H1 (cell line): ENCODE results near the gene SLC6A3. TPM values are rescaled to one million over a fixed set of nuclear protein-coding genes. Genes with fewer than 3 reads are reported as not detected.

Experiments used
- CTCF ChIA-PET: fragments of 300-600 bp; sonication (Branson Sonifier 250); formaldehyde crosslinking; loops from one replicate; lab custom pipeline; 2021; ENCODE audit not compliant: partially characterized antibody; lab: Charles Lee
- POLR2A ChIA-PET: fragments of 300-600 bp; sonication (Branson Sonifier 250); formaldehyde crosslinking; loops from one replicate; lab custom pipeline; 2021; ENCODE audit warnings: inconsistent platforms; ENCODE audit not compliant: partially characterized antibody; lab: Charles Lee
- DNase-seq, 2 experiments: peaks; one replicate each; pipeline versions ENCODE4 v3.0.0 to v3.0.0-alpha.2; 2010 to 2022; ENCODE audit warnings: low spot score in 2 of 2, low read depth in 1 of 2, mixed read lengths in 1 of 2
- FAIRE-seq: peaks from 2 replicates; lab custom pipeline; 2011; peaks lifted over from hg19 to GRCh38; lab: Jason Lieb, UNC
- H2AFZ ChIP-seq: 2 replicates; pipeline ENCODE4 v1.8.1; 2012; ENCODE audit warnings: low read length, inconsistent platforms
- H2AK5ac ChIP-seq: 2 replicates; pipeline ENCODE4 v1.6.1; 2013; ENCODE audit warnings: low read depth, low read length
- H2BK120ac ChIP-seq: replicated peaks from 2 replicates; pipeline ENCODE3; 2013; ENCODE audit warnings: low read depth, low read length, inconsistent platforms
- H2BK12ac ChIP-seq: 2 replicates; pipeline ENCODE4 v1.6.1; 2013; ENCODE audit warnings: low read depth, low read length
- H2BK15ac ChIP-seq: 2 replicates; pipeline ENCODE4 v1.6.1; 2013; ENCODE audit warnings: low read length
- H2BK20ac ChIP-seq: 2 replicates; pipeline ENCODE4 v1.6.1; 2013; ENCODE audit warnings: low read length
- H2BK5ac ChIP-seq: 2 replicates; pipeline ENCODE4 v1.6.1; 2013; ENCODE audit warnings: low read depth, low read length
- H3K14ac ChIP-seq: 2 replicates; pipeline ENCODE4 v1.6.1; 2013; ENCODE audit warnings: inconsistent platforms; ENCODE audit not compliant: insufficient read length
- H3K18ac ChIP-seq: 2 replicates; pipeline ENCODE4 v1.6.1; 2013; ENCODE audit warnings: low read length; ENCODE audit errors: extremely low read depth
- H3K23ac ChIP-seq: 2 replicates; pipeline ENCODE4 v1.6.1; 2013; ENCODE audit warnings: inconsistent platforms; ENCODE audit not compliant: insufficient read length
- H3K23me2 ChIP-seq: 2 replicates; pipeline ENCODE4 v1.6.1; 2013; ENCODE audit warnings: low read depth, low read length
- H3K27ac ChIP-seq: 2 replicates; pipeline ENCODE4 v1.6.1; 2011; ENCODE audit warnings: low read depth, low read length, inconsistent platforms
- H3K27me3 ChIP-seq, 4 experiments: replicated peaks in 1 of 4; 1 replicate in 1 of 4; 2 replicates in 3 of 4; pipeline versions ENCODE4 v1.6.1 to v1.8.1; 2011 to 2013; ENCODE audit warnings: low read length in 3 of 4, mild to moderate bottlenecking in 3 of 4, inconsistent platforms in 2 of 4, mixed read lengths in 2 of 4, moderate library complexity in 1 of 4; ENCODE audit not compliant: control insufficient read depth in 3 of 4, insufficient read depth in 3 of 4; ENCODE audit errors: extremely low read depth in 1 of 4
- H3K36me3 ChIP-seq, 4 experiments: 2 replicates each; pipeline versions ENCODE4 v1.6.1 to v1.8.1; 2011 to 2013; ENCODE audit warnings: mild to moderate bottlenecking in 4 of 4, low read length in 3 of 4, moderate library complexity in 2 of 4, control low read depth in 1 of 4, inconsistent platforms in 1 of 4; ENCODE audit not compliant: insufficient read depth in 4 of 4, control insufficient read depth in 2 of 4
- H3K4ac ChIP-seq: replicated peaks from 2 replicates; pipeline ENCODE3; 2013; ENCODE audit warnings: low read length, low read depth, mixed read lengths, inconsistent platforms; ENCODE audit not compliant: insufficient read length
- H3K4me1 ChIP-seq, 4 experiments: replicated peaks in 1 of 4; 1 replicate in 1 of 4; 2 replicates in 3 of 4; pipeline versions ENCODE4 v1.6.1 to v1.8.1; 2011 to 2013; ENCODE audit warnings: low read length in 3 of 4, inconsistent platforms in 2 of 4, mixed read lengths in 1 of 4; ENCODE audit not compliant: insufficient read depth in 4 of 4, control insufficient read depth in 3 of 4
- H3K4me2 ChIP-seq, 2 experiments: 2 replicates each; pipeline versions ENCODE4 v1.6.1 to v1.8.1; 2011 to 2013; ENCODE audit warnings: low read depth in 2 of 2, low read length in 2 of 2, control low read depth in 1 of 2, inconsistent platforms in 1 of 2, mild to moderate bottlenecking in 1 of 2; ENCODE audit not compliant: insufficient read depth in 1 of 2
- H3K4me3 ChIP-seq, 4 experiments: fragments of 200-600, 300-600 bp in 1 of 4; sonication (generic), shearing (Covaris generic), sonication (Bioruptor Twin) in 1 of 4; 2 replicates each; pipeline versions ENCODE4 v1.5.1 to v1.8.1; 2011 to 2016; ENCODE audit warnings: low read length in 4 of 4, low read depth in 3 of 4, control low read depth in 2 of 4, inconsistent platforms in 2 of 4, mild to moderate bottlenecking in 2 of 4, mixed read lengths in 1 of 4, moderate library complexity in 1 of 4; ENCODE audit not compliant: insufficient read depth in 2 of 4; ENCODE audit errors: extremely low read depth in 1 of 4
- H3K56ac ChIP-seq: replicated peaks from 2 replicates; pipeline ENCODE3; 2013; ENCODE audit warnings: low read depth, mild to moderate bottlenecking, mixed read lengths, low read length, inconsistent platforms; ENCODE audit not compliant: insufficient read length
- H3K79me1 ChIP-seq: 2 replicates; pipeline ENCODE4 v1.6.1; 2013; ENCODE audit warnings: low read depth, low read length, control low read depth
- H3K79me2 ChIP-seq, 2 experiments: 2 replicates each; pipeline versions ENCODE4 v1.6.1 to v1.8.1; 2012 to 2013; ENCODE audit warnings: low read length in 2 of 2, mild to moderate bottlenecking in 2 of 2, inconsistent platforms in 1 of 2; ENCODE audit not compliant: insufficient read depth in 2 of 2, control insufficient read depth in 1 of 2
- H3K9ac ChIP-seq, 4 experiments: replicated peaks in 1 of 4; 1 replicate in 1 of 4; 2 replicates in 3 of 4; pipeline versions ENCODE4 v1.6.1 to v1.8.1; 2011 to 2013; ENCODE audit warnings: low read depth in 3 of 4, low read length in 3 of 4, control low read depth in 2 of 4, mild to moderate bottlenecking in 2 of 4, moderate library complexity in 2 of 4, inconsistent platforms in 1 of 4; ENCODE audit errors: extremely low read depth in 1 of 4
- H3K9me3 ChIP-seq, 2 experiments: 2 replicates each; pipeline versions ENCODE4 v1.6.1 to v1.8.1; 2012 to 2013; ENCODE audit warnings: mild to moderate bottlenecking in 2 of 2, moderate library complexity in 2 of 2, control low read depth in 1 of 2, inconsistent platforms in 1 of 2, low read depth in 1 of 2, low read length in 1 of 2, mixed read lengths in 1 of 2; ENCODE audit not compliant: insufficient read depth in 2 of 2
- H4K20me1 ChIP-seq, 2 experiments: replicated peaks in 1 of 2; 2 replicates each; pipeline versions ENCODE3 to v1.8.1; 2011 to 2013; ENCODE audit warnings: inconsistent platforms in 2 of 2, low read length in 2 of 2, mild to moderate bottlenecking in 1 of 2; ENCODE audit not compliant: insufficient read depth in 2 of 2, control insufficient read depth in 1 of 2
- H4K5ac ChIP-seq: 2 replicates; pipeline ENCODE4 v1.6.1; 2013; ENCODE audit warnings: low read length, low read depth, mixed read lengths, inconsistent platforms; ENCODE audit not compliant: insufficient read length
- H4K8ac ChIP-seq: 2 replicates; pipeline ENCODE4 v1.8.0; 2013; ENCODE audit warnings: mild to moderate bottlenecking, moderate library complexity, low read length, inconsistent platforms; ENCODE audit not compliant: insufficient read depth; ENCODE audit errors: extremely low read depth
- H4K91ac ChIP-seq: replicated peaks from 2 replicates; pipeline ENCODE3; 2013; ENCODE audit warnings: low read length, mixed read lengths, inconsistent platforms; ENCODE audit not compliant: insufficient read length
- WGBS, 2 experiments: shearing (Covaris generic) in 1 of 2; methylation state at CpG; one replicate each; pipeline versions ENCODE4 v1.1.6 to v1.1.7; 2013 to 2015; ENCODE audit warnings: low lambda C conversion rate in 2 of 2, mixed read lengths in 2 of 2, inconsistent platforms in 1 of 2, low coverage in 1 of 2, missing lambda C conversion rate in 1 of 2; ENCODE audit not compliant: insufficient replicate concordance in 2 of 2, insufficient coverage in 1 of 2, insufficient read length in 1 of 2; ENCODE audit errors: extremely low coverage in 1 of 2, missing lambda C conversion rate in 1 of 2; 5-methylcytosine and 5-hydroxymethylcytosine counted together
- polyA plus RNA-seq, 7 experiments: library from polyadenylated mRNA; depleted of rRNA in 3 of 7; stranded (reverse) in 5 of 7; unstranded in 2 of 7; fragments of >200 nt in 5 of 7; fragments of 200-250 nt in 2 of 7; gene quantifications; 1 replicate in 5 of 7; 2 replicates in 1 of 7; 4 replicates in 1 of 7; pipeline versions ENCODE4 v1.2.1 to v1.2.3, GENCODE V29; 2011 to 2013; ENCODE audit warnings: missing spikeins in 2 of 7, mixed read lengths in 2 of 7
- total RNA-seq: library from RNA; stranded (reverse); fragmentation: NEBNext Ultra II Directional; extraction: Animal tissue kit (Norgen Biotek cat#: 25700); gene quantifications from 2 replicates; pipeline ENCODE4 v1.2.1, GENCODE V29; 2021

Gene SLC6A3
- total and polyA plus RNA-seq, 2 of the 8 experiments (the other 6 are each of a cell fraction or from before 2014, with no cell fraction given) = 0.48 to 0.91 TPM

- POLR2A ChIA-PET = interaction anchor here (1.4 to 2.0 kb wide), 2 partner anchors 16 to 22 kb away, joined by 3 to 5 read pairs; no protein-coding TSS in a partner anchor
- H3K79me1 ChIP-seq = peaks cover 20% of the 10 kb centered on the region; the same call in 1 of the 2 replicates
- H4K91ac ChIP-seq = no peak overlapping the region
- H3K27ac ChIP-seq = no peak overlapping the region
- H2BK12ac ChIP-seq = no peak overlapping the region
- CTCF ChIA-PET = interaction anchor here (0.7 to 4.5 kb wide), 10 partner anchors 8 to 164 kb away, joined by 3 to 32 read pairs (median 4); no protein-coding TSS in a partner anchor
- 0 out of 2 replicates have a peak overlapping the region, but pooled peaks have one; percentile 24 for H2BK5ac ChIP-seq
- no peak overlapping the region for H3K9ac ChIP-seq
- DNase-seq = no peak
- no peak overlapping the region for H3K14ac ChIP-seq
- no peak for FAIRE-seq
- H2BK120ac ChIP-seq = no peak overlapping the region
- no peak overlapping the region for H3K18ac ChIP-seq
- H2BK20ac ChIP-seq = no peak overlapping the region
- H3K4ac ChIP-seq = no peak overlapping the region
- no peaks in the 10 kb centered on the region for H3K27me3 ChIP-seq
- no peak overlapping the region for H2AK5ac ChIP-seq
- H2BK15ac ChIP-seq = no peak overlapping the region
- no peak overlapping the region for H2AFZ ChIP-seq
- no peak overlapping the region for H3K56ac ChIP-seq
- H3K4me1 ChIP-seq = no peaks in the 10 kb centered on the region
- no peak overlapping the region for H3K4me3 ChIP-seq
- H3K23ac ChIP-seq = no peak overlapping the region
- H3K79me2 ChIP-seq = peaks cover 0 to 5% of the 10 kb centered on the region in 2 experiments; a peak in 1 of 4 replicates
- H4K5ac ChIP-seq = no peak overlapping the region
- no peaks in the 10 kb centered on the region for H3K23me2 ChIP-seq
- H4K8ac ChIP-seq = no peak overlapping the region
- peaks cover 37 to 92% (median 74%) of the 10 kb centered on the region in 4 experiments for H3K36me3 ChIP-seq
- H3K9me3 ChIP-seq = no peaks in the 10 kb centered on the region
- H3K4me2 ChIP-seq = no peak overlapping the region
- WGBS, 2 experiments = 96% methylated on average over 12 of the region's 12 CpGs; no CpG with 5 or more reads in 1 of the 2 experiments
- peaks cover 12 to 28% of the 10 kb centered on the region in 2 experiments for H4K20me1 ChIP-seq
Observed at GRCh38 chr5:1490376-1490775, 45.1 kb upstream of the SLC6A3 start.
